SK-N-SH treated with all-trans-retinoic acid at 6 μM for 48 hours (cell line): Measurements from ENCODE around the gene GNA12.

Source experiments
- ATAC-seq: fragments of 200-7000 bp; cut with Tn5 transposase; 3 replicates; pipeline ENCODE4 v1.9.1; 2020; ENCODE audit warnings: mild to moderate bottlenecking, moderate library complexity
- ARNTL ChIP-seq: fragments of 450-650 bp; formaldehyde crosslinking; IDR thresholded peaks from 2 replicates; pipeline ENCODE4 v1.5.0; 2020; ENCODE audit warnings: low read depth, mild to moderate bottlenecking, moderate library complexity, borderline replicate concordance
- BACH2 ChIP-seq: fragments of 250-450 bp; sonication (Bioruptor Pico); IDR thresholded peaks from 2 replicates; pipeline ENCODE4 v1.9.0; 2021; ENCODE audit warnings: mild to moderate bottlenecking, borderline replicate concordance
- CREB5 ChIP-seq: fragments of 250-450 bp; sonication (Bioruptor Pico); IDR thresholded peaks from 2 replicates; pipeline ENCODE4 v1.5.1; 2020; ENCODE audit warnings: low read depth, mild to moderate bottlenecking, moderate library complexity
- CSDC2 ChIP-seq: fragments of 250-450 bp; sonication (Bioruptor Pico); IDR thresholded peaks from 2 replicates; pipeline ENCODE4 v1.5.0; 2020; ENCODE audit warnings: mild to moderate bottlenecking, moderate library complexity
- CSRNP3 ChIP-seq: fragments of 250-450 bp; sonication (Bioruptor Pico); IDR thresholded peaks from 2 replicates; pipeline ENCODE4 v1.5.1; 2021; ENCODE audit warnings: mild to moderate bottlenecking, moderate library complexity
- GLIS3 ChIP-seq: fragments of 250-450 bp; sonication (Bioruptor Pico); IDR thresholded peaks from 2 replicates; pipeline ENCODE4 v1.5.0; 2020; ENCODE audit warnings: mild to moderate bottlenecking, moderate library complexity
- ISL1 ChIP-seq: fragments of 250-450 bp; sonication (Bioruptor Pico); IDR thresholded peaks from 2 replicates; pipeline ENCODE4 v2.1.2; 2022; ENCODE audit warnings: mild to moderate bottlenecking, moderate library complexity
- OSR1 ChIP-seq: fragments of 250-450 bp; sonication (Bioruptor Pico); IDR thresholded peaks from 2 replicates; pipeline ENCODE4 v1.8.0; 2022; ENCODE audit warnings: moderate library complexity, mild to moderate bottlenecking, inconsistent platforms
- PATZ1 ChIP-seq: fragments of 250-450 bp; sonication (Bioruptor Pico); IDR thresholded peaks from 2 replicates; pipeline ENCODE4 v1.8.0; 2020; ENCODE audit warnings: mild to moderate bottlenecking, moderate library complexity, borderline replicate concordance
- POU6F1 ChIP-seq: fragments of 250-450 bp; sonication (Bioruptor Pico); IDR thresholded peaks from 2 replicates; pipeline ENCODE4 v1.8.0; 2021; ENCODE audit warnings: low read depth, mild to moderate bottlenecking, moderate library complexity, borderline replicate concordance
- PPARA ChIP-seq: fragments of 250-450 bp; sonication (Bioruptor Pico); IDR thresholded peaks from 2 replicates; pipeline ENCODE4 v1.5.0; 2020; ENCODE audit warnings: mild to moderate bottlenecking, borderline replicate concordance
- RARB ChIP-seq: fragments of 250-450 bp; sonication (Bioruptor Pico); IDR thresholded peaks from 2 replicates; pipeline ENCODE4 v1.8.0; 2021; ENCODE audit warnings: mild to moderate bottlenecking, moderate library complexity
- SNAI2 ChIP-seq: fragments of 250-450 bp; sonication (Bioruptor Pico); IDR thresholded peaks from 2 replicates; pipeline ENCODE4 v1.5.0; 2020; ENCODE audit warnings: mild to moderate bottlenecking, moderate library complexity
- TOX ChIP-seq: fragments of 250-450 bp; sonication (Bioruptor Pico); IDR thresholded peaks from 2 replicates; pipeline ENCODE4 v1.8.0; 2021; ENCODE audit warnings: mild to moderate bottlenecking, moderate library complexity, borderline replicate concordance
- TSHZ2 ChIP-seq: fragments of 250-450 bp; sonication (Bioruptor Pico); IDR thresholded peaks from 2 replicates; pipeline ENCODE4 v1.5.0; 2020; ENCODE audit warnings: mild to moderate bottlenecking, moderate library complexity
- ZC3H10 ChIP-seq: fragments of 250-450 bp; sonication (Bioruptor Pico); IDR thresholded peaks from 2 replicates; pipeline ENCODE4 v1.5.1; 2021; ENCODE audit warnings: mild to moderate bottlenecking, moderate library complexity
- ZFP30 ChIP-seq: fragments of 450-650 bp; formaldehyde crosslinking; IDR thresholded peaks from 2 replicates; pipeline ENCODE4 v1.5.0; 2022; ENCODE audit warnings: mild to moderate bottlenecking, moderate library complexity
- ZNF565 ChIP-seq: fragments of 450-650 bp; formaldehyde crosslinking; conservative IDR thresholded peaks from 2 replicates; pipeline ENCODE4 v1.5.0; 2020; ENCODE audit warnings: low read depth, mild to moderate bottlenecking, moderate library complexity
- ZNF70 ChIP-seq: fragments of 450-650 bp; formaldehyde crosslinking; IDR thresholded peaks from 2 replicates; pipeline ENCODE4 v1.5.0; 2020; ENCODE audit warnings: mild to moderate bottlenecking, moderate library complexity
- ZNF8 ChIP-seq: fragments of 450-650 bp; formaldehyde crosslinking; IDR thresholded peaks from 2 replicates; pipeline ENCODE4 v1.5.0; 2020; ENCODE audit warnings: mild to moderate bottlenecking, moderate library complexity

GNA12 gene

GRCh38 chr7:2843711-2844152 lies 376 bp downstream of the GNA12 start (continued):
- no peak for TF ChIP-seq ZNF565

- TF ChIP-seq CSDC2 (CRISPR knock-in tag) (no peak), ZFP30 (no peak), POU6F1 (CRISPR knock-in tag) (no peak), ZNF70 (CRISPR knock-in tag) (no peak), ARNTL (CRISPR knock-in tag) (no peak), RARB (CRISPR knock-in tag) (no peak), OSR1 (no peak), PATZ1 (CRISPR knock-in tag) (no peak), PPARA (CRISPR knock-in tag) (no peak), TSHZ2 (no peak), CSRNP3 (no peak), TOX (CRISPR knock-in tag) (no peak), ZNF8 (CRISPR knock-in tag) (no peak), ISL1 (CRISPR knock-in tag) (no peak), GLIS3 (CRISPR knock-in tag) (no peak), ZC3H10 (CRISPR knock-in tag) (no peak), CREB5 (CRISPR knock-in tag) (no peak), SNAI2 (CRISPR knock-in tag) (no peak)
- no peak for ATAC-seq
These were observed 870 bp downstream of the GNA12 start for GRCh38 chr7:2843191-2843685.

- ATAC-seq: no peak
- no peak for TF ChIP-seq PPARA (CRISPR knock-in tag)
- TF ChIP-seq ZNF565: no peak
- no peak for TF ChIP-seq ARNTL (CRISPR knock-in tag)
- TF ChIP-seq BACH2 (CRISPR knock-in tag): no peak
- no peak for TF ChIP-seq ZFP30
- TF ChIP-seq OSR1: no peak
These were observed 2.2 kb downstream of the GNA12 start for GRCh38 chr7:2841907-2842306.

GRCh38 chr7:2840458-2840857 lies 3.6 kb downstream of the GNA12 start:
- no peak for ATAC-seq
- TF ChIP-seq SNAI2 (CRISPR knock-in tag): no peak
- no peak for TF ChIP-seq ZC3H10 (CRISPR knock-in tag)
- no peak for TF ChIP-seq PATZ1 (CRISPR knock-in tag)
- no peak for TF ChIP-seq CSDC2 (CRISPR knock-in tag)
- TF ChIP-seq, all 23 proteins: peak for 0
